ENCODE results near the gene VPS29. TPM values are rescaled to one million over a fixed set of nuclear protein-coding genes. Genes with fewer than 3 reads are reported as not detected.

VPS29 gene
- total RNA-seq, 6 experiments from 2014 or later = 98.0 to 116 (median 110) TPM

DNA sequence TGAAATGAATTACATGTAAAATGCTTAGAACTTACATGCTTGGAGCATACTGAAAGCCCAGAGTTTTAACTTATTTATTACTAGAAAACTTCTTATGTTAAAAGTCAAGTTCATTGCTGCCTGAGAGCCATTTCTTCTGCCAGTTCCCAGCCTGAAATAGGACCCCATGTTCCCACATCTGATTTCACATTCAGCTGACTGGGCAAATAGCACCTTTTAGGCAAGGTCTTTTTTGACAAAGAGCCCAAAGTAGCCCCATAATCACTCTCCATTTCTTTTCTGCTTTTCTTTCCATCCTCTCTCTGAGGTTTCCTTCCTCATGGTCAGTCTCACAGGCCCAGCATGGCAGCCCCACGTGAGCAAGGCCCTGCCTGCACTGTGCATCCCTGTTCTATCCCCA lies 50.6 kb downstream of the VPS29 start:
- Mint-ChIP-seq H3K4me3 (no peak overlapping the region), H3K4me1 (ENCODE audit: low read depth) (peaks cover 33% of the 10 kb centered on the region), H3K9me3 (no peaks in the 10 kb centered on the region), H3K27ac (peak overlapping the region; percentile 99), H3K36me3 (ENCODE audit: low read depth) (peaks cover 24% of the 10 kb centered on the region), H3K27me3 (ENCODE audit: insufficient read depth) (peaks cover 2% of the 10 kb centered on the region; the same call in 1 of the 2 replicates)
- DNase-seq = no peak
- no peak for TF ChIP-seq CTCF (IDR thresholded peaks at IDR 0.05)

- Mint-ChIP-seq H3K9me3 (no peaks in the 10 kb centered on the region), H3K27ac (peak within 1 kb of the TSS; percentile 99), H3K27me3 (ENCODE audit: insufficient read depth) (peaks cover 2% of the 10 kb centered on the region; the same call in 1 of the 2 replicates), H3K4me3 (peak within 1 kb of the TSS; percentile 98), H3K4me1 (ENCODE audit: low read depth) (peaks cover 39% of the 10 kb centered on the region), H3K36me3 (ENCODE audit: low read depth) (peaks cover 29% of the 10 kb centered on the region)
- peak; percentile 90 for DNase-seq
- TF ChIP-seq CTCF (IDR thresholded peaks at IDR 0.05) = peak; percentile 78
Measured at GRCh38 chr12:110449799-110450497, 52.0 kb downstream of the VPS29 start, which contains the start of gene ARPC3. Gene ARPC3 (minus strand): TSS chr12:110450337. CDS start chr12:110450260, 77 bp downstream.

DNA sequence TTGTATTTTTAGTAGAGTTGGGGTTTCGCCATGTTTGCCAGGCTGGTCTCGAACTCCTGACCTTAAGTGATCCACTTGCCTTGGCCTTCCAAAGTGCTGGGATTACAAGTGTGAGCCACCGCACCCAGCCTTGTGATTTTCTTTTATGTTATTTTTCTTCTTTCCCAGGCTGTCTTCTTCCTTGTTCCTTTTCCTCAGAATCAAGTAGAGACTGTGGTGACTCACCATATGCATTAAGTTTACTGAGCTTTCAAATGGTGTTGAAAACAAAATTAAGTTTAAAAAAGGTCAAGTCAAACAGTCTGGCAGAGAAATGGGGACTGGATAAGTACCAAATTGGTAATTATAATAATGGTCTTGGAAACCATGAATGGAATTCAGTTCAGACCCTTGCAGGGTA lies 57.5 kb downstream of the VPS29 start:
- H3K27ac Mint-ChIP-seq = no peak overlapping the region; the same call in 1 of the 2 replicates
- peaks cover 31% of the 10 kb centered on the region for H3K4me1 Mint-ChIP-seq (ENCODE audit: low read depth)
- H3K9me3 Mint-ChIP-seq = no peaks in the 10 kb centered on the region
- H3K4me3 Mint-ChIP-seq = no peak overlapping the region
- peaks cover 35% of the 10 kb centered on the region for H3K36me3 Mint-ChIP-seq (ENCODE audit: low read depth)
- no peaks in the 10 kb centered on the region; the same call in none of the 2 replicates for H3K27me3 Mint-ChIP-seq (ENCODE audit: insufficient read depth)
- no peak for DNase-seq
- no peak for TF ChIP-seq CTCF (IDR thresholded peaks at IDR 0.05)

Other genes with a start within 250 kb of the VPS29 start
- gene ATP2A2, start 220.9 kb downstream of the VPS29 start, total RNA-seq (2021; fragmentation: NEBNext Ultra II Directional; extraction: Animal tissue kit (Norgen Biotek cat#: 25700)) = 100 to 1,000 TPM; 254 to 286 (median 267) TPM
- 10 to 100 TPM; 48.7 to 58.8 (median 57.3) TPM for gene ANAPC7, start 98.4 kb downstream of the VPS29 start, total RNA-seq (2021; fragmentation: NEBNext Ultra II Directional; extraction: Animal tissue kit (Norgen Biotek cat#: 25700))
- gene ARPC3, start 51.8 kb downstream of the VPS29 start, total RNA-seq (2021; fragmentation: NEBNext Ultra II Directional; extraction: Animal tissue kit (Norgen Biotek cat#: 25700)) = 100 to 1,000 TPM; 301 to 338 (median 317) TPM
- gene GPN3, start 33.9 kb downstream of the VPS29 start, total RNA-seq (2021; fragmentation: NEBNext Ultra II Directional; extraction: Animal tissue kit (Norgen Biotek cat#: 25700)) = 10 to 100 TPM; 22.9 to 30.4 (median 25.1) TPM
- 10 to 100 TPM; 16.4 to 25.2 (median 18.0) TPM for gene FAM216A, start 33.3 kb downstream of the VPS29 start, total RNA-seq (2021; fragmentation: NEBNext Ultra II Directional; extraction: Animal tissue kit (Norgen Biotek cat#: 25700))
- 1 to 10 TPM in 1 of 6 experiments, under 1 TPM in 5; 0.55 to 1.1 (median 0.77) TPM for gene RAD9B, start 220 bp upstream of the VPS29 start, total RNA-seq (2021; fragmentation: NEBNext Ultra II Directional; extraction: Animal tissue kit (Norgen Biotek cat#: 25700))
- 10 to 100 TPM in 5 of 6 experiments, 1 to 10 TPM in 1; 8.9 to 13.6 (median 12.0) TPM for gene PPTC7, start 81.2 kb upstream of the VPS29 start, total RNA-seq (2021; fragmentation: NEBNext Ultra II Directional; extraction: Animal tissue kit (Norgen Biotek cat#: 25700))
- 10 to 100 TPM; 24.2 to 30.3 (median 25.6) TPM for gene TCTN1, start 112.0 kb upstream of the VPS29 start, total RNA-seq (2021; fragmentation: NEBNext Ultra II Directional; extraction: Animal tissue kit (Norgen Biotek cat#: 25700))
- gene HVCN1, start 187.0 kb upstream of the VPS29 start, total RNA-seq (2021; fragmentation: NEBNext Ultra II Directional; extraction: Animal tissue kit (Norgen Biotek cat#: 25700)) = under 1 TPM in 5 of 6 experiments, not detected in 1; 0.09 to 0.71 (median 0.33) TPM
- gene PPP1CC, start 240.8 kb upstream of the VPS29 start, total RNA-seq (2021; fragmentation: NEBNext Ultra II Directional; extraction: Animal tissue kit (Norgen Biotek cat#: 25700)) = 100 to 1,000 TPM in 5 of 6 experiments, 10 to 100 TPM in 1; 95.2 to 140 (median 134) TPM